ENCODE data around the gene MYOM1.

GRCh38 chr18:3230401-3231334 is 10.9 kb upstream of the MYOM1 start:
- TF ChIP-seq POLR2A (IDR thresholded peaks at IDR 0.05) (no peak), CTCF (IDR thresholded peaks at IDR 0.05) (no peak)
